Neural cell (in vitro differentiated cells): ENCODE data around the gene FADD. TPM values are rescaled to one million over a fixed set of nuclear protein-coding genes. Genes with fewer than 3 reads are reported as not detected.

Source experiments
- H2AFZ ChIP-seq: fragments of 200-600, 300-800 bp; sonication (generic), shearing (Covaris generic); 2 replicates; pipeline ENCODE4 v1.6.0; 2014; ENCODE audit warnings: low read depth, mild to moderate bottlenecking, antibody characterized with exemption, low read length, moderate library complexity
- H3F3A ChIP-seq: fragments of 200-600 bp; shearing (Covaris generic); 2 replicates; pipeline ENCODE4 v1.6.1; 2016; ENCODE audit warnings: mild to moderate bottlenecking, moderate library complexity, mixed read lengths, antibody characterized with exemption, low read length; ENCODE audit not compliant: insufficient read depth, poor library complexity, severe bottlenecking
- H3K27ac ChIP-seq: fragments of 200-600, 300-800 bp; sonication (generic), shearing (Covaris generic); 2 replicates; pipeline ENCODE4 v1.5.1; 2014; ENCODE audit warnings: mild to moderate bottlenecking, low read length, moderate library complexity
- H3K27me3 ChIP-seq: fragments of 300-800, 200-600 bp; sonication (generic), shearing (Covaris generic); 2 replicates; pipeline ENCODE4 v1.6.0; 2014; ENCODE audit warnings: mild to moderate bottlenecking, low read depth, low read length, moderate library complexity; ENCODE audit not compliant: insufficient read depth
- H3K36me3 ChIP-seq: fragments of 300-800, 200-600 bp; sonication (generic), shearing (Covaris generic); 2 replicates; pipeline ENCODE4 v1.5.1; 2014; ENCODE audit warnings: mild to moderate bottlenecking, antibody characterized with exemption, low read length, moderate library complexity; ENCODE audit not compliant: insufficient read depth
- H3K4me2 ChIP-seq: fragments of 300-800, 200-600 bp; sonication (generic), shearing (Covaris generic); 2 replicates; pipeline ENCODE4 v1.6.0; 2014; ENCODE audit warnings: mild to moderate bottlenecking, low read length
- H3K4me3 ChIP-seq: fragments of 300-800, 200-600 bp; sonication (generic), shearing (Covaris generic); 2 replicates; pipeline ENCODE4 v1.5.1; 2014; ENCODE audit warnings: mild to moderate bottlenecking, low read length, moderate library complexity
- H3K79me2 ChIP-seq: fragments of 200-600 bp; shearing (Covaris generic); replicated peaks from 2 replicates; pipeline ENCODE4 v1.6.0; 2014; ENCODE audit warnings: mild to moderate bottlenecking, low read length, moderate library complexity; ENCODE audit not compliant: insufficient read depth
- H3K9ac ChIP-seq: fragments of 300-800, 200-600 bp; sonication (generic), shearing (Covaris generic); 2 replicates; pipeline ENCODE4 v1.6.1; 2016; ENCODE audit warnings: mild to moderate bottlenecking, low read length, mixed read lengths
- H3K9me2 ChIP-seq: fragments of 200-600 bp; shearing (Covaris generic); 2 replicates; pipeline ENCODE4 v1.6.1; 2016; ENCODE audit warnings: mild to moderate bottlenecking, low read length, mixed read lengths; ENCODE audit not compliant: insufficient read depth
- H3K9me3 ChIP-seq: fragments of 200-600, 300-800 bp; sonication (generic), shearing (Covaris generic); 2 replicates; pipeline ENCODE4 v1.6.1; 2016; ENCODE audit warnings: mild to moderate bottlenecking, mixed run types, low read length, moderate library complexity, mixed read lengths
- H4K20me1 ChIP-seq: fragments of 200-600 bp; shearing (Covaris generic); 2 replicates; pipeline ENCODE4 v1.6.1; 2016; ENCODE audit warnings: mild to moderate bottlenecking, mixed run types; ENCODE audit not compliant: insufficient read depth
- CTCF ChIP-seq: fragments of 450-650 bp; IDR thresholded peaks from 2 replicates; pipeline ENCODE4 v1.5.1; 2014; ENCODE audit warnings: antibody characterized with exemption, mild to moderate bottlenecking, moderate library complexity; ENCODE audit not compliant: poor library complexity, severe bottlenecking
- EP300 ChIP-seq: fragments of 450-650 bp; conservative IDR thresholded peaks from 2 replicates; pipeline ENCODE4 v1.6.1; 2014; ENCODE audit warnings: antibody characterized with exemption, mild to moderate bottlenecking, moderate library complexity; ENCODE audit not compliant: poor library complexity, severe bottlenecking
- EZH2 ChIP-seq: fragments of 200-600, 300-800 bp; shearing (Covaris generic), sonication (generic); IDR thresholded peaks from 2 replicates; pipeline ENCODE4 v1.6.1; 2014; ENCODE audit warnings: antibody characterized with exemption, low read length, borderline replicate concordance, mild to moderate bottlenecking; ENCODE audit not compliant: insufficient read depth, poor library complexity, severe bottlenecking
- MXI1 ChIP-seq: fragments of 450-650 bp; conservative IDR thresholded peaks from 2 replicates; pipeline ENCODE4 v1.6.1; 2014; ENCODE audit warnings: antibody characterized with exemption, mild to moderate bottlenecking; ENCODE audit not compliant: poor library complexity, severe bottlenecking
- POLR2AphosphoS5 ChIP-seq: IDR thresholded peaks from 2 replicates; pipeline ENCODE4 v1.6.1; 2012
- RAD21 ChIP-seq: fragments of 450-650 bp; conservative IDR thresholded peaks from 2 replicates; pipeline ENCODE4 v1.6.1; 2014; ENCODE audit warnings: antibody characterized with exemption, mild to moderate bottlenecking, moderate library complexity
- REST ChIP-seq: IDR thresholded peaks from 2 replicates; pipeline ENCODE4 v1.6.1; 2012; ENCODE audit warnings: borderline replicate concordance
- SMC3 ChIP-seq: fragments of 450-650 bp; conservative IDR thresholded peaks from 2 replicates; pipeline ENCODE4 v1.6.1; 2014; ENCODE audit warnings: antibody characterized with exemption, mild to moderate bottlenecking, moderate library complexity; ENCODE audit not compliant: poor library complexity
- TAF1 ChIP-seq: IDR thresholded peaks from 2 replicates; pipeline ENCODE4 v1.6.1; 2012; ENCODE audit warnings: low read depth
- polyA plus RNA-seq: library from polyadenylated mRNA; depleted of rRNA; stranded (reverse); fragments of >200 nt; gene quantifications from 2 replicates; pipeline ENCODE4 v1.2.3, GENCODE V29; 2014

The FADD gene
- polyA plus RNA-seq, 1 donor from 2014 or later: 23.1 TPM

GRCh38 chr11:70205049-70205725, 2.1 kb downstream of the FADD start (continued):
- TF ChIP-seq EP300 (no peak), EZH2 (no peak), TAF1 (no peak)

- H4K20me1 ChIP-seq: no peaks in the 10 kb centered on the region
- H3K4me3 ChIP-seq: no peak overlapping the region
- H3K9me2 ChIP-seq: no peaks in the 10 kb centered on the region
- H3K27me3 ChIP-seq: no peaks in the 10 kb centered on the region
- peaks cover 10% of the 10 kb centered on the region for H3K79me2 ChIP-seq
- H3K36me3 ChIP-seq: no peaks in the 10 kb centered on the region
- H3K4me2 ChIP-seq: no peak overlapping the region
- no peaks in the 10 kb centered on the region for H3F3A ChIP-seq
- no peak overlapping the region for H2AFZ ChIP-seq
- no peaks in the 10 kb centered on the region for H3K9me3 ChIP-seq
- no peak for TF ChIP-seq REST
- TF ChIP-seq CTCF: no peak
- TF ChIP-seq TAF1: no peak
- no peak for TF ChIP-seq RAD21
- TF ChIP-seq EZH2: no peak
- no peak for TF ChIP-seq MXI1
- TF ChIP-seq EP300: no peak
- TF ChIP-seq POLR2AphosphoS5: no peak
- TF ChIP-seq SMC3: no peak
- H3K9ac ChIP-seq: no peak overlapping the region
- no peak overlapping the region for H3K27ac ChIP-seq
Measured at GRCh38 chr11:70205766-70206165, 2.7 kb downstream of the FADD start.

GRCh38 chr11:70206226-70206981, 3.3 kb downstream of the FADD start:
- Histone ChIP-seq H3K27me3 (no peaks in the 10 kb centered on the region), H3K9ac (no peak overlapping the region), H3K36me3 (no peaks in the 10 kb centered on the region), H4K20me1 (no peaks in the 10 kb centered on the region), H3K4me3 (no peak overlapping the region), H3K4me2 (no peak overlapping the region), H3K27ac (no peak overlapping the region), H3K9me2 (no peaks in the 10 kb centered on the region), H3F3A (no peaks in the 10 kb centered on the region), H3K79me2 (peaks cover 10% of the 10 kb centered on the region), H2AFZ (no peak overlapping the region), H3K9me3 (no peaks in the 10 kb centered on the region)
- TF ChIP-seq RAD21 (no peak), CTCF (no peak), SMC3 (no peak), EP300 (no peak)
